Dendritic cell treated with granulocyte-macrophage colony-stimulating factor and Interleukin-4, amounts not matched to agents 40 ng/mL and 50 ng/mL, for 4 days (primary cell): ENCODE results near the gene KLHL36.

ENCODE experiments used
- H3K27ac Mint-ChIP-seq: one replicate; pipeline ENCODE4 v1.8.0; 2022; ENCODE audit warnings: mild to moderate bottlenecking, mixed read lengths
- H3K27me3 Mint-ChIP-seq: one replicate; pipeline ENCODE4 v1.8.0; 2022; ENCODE audit warnings: mild to moderate bottlenecking, mixed read lengths
- H3K36me3 Mint-ChIP-seq: one replicate; pipeline ENCODE4 v1.8.0; 2022; ENCODE audit warnings: low read depth, mixed read lengths
- H3K4me1 Mint-ChIP-seq: one replicate; pipeline ENCODE4 v1.8.0; 2022; ENCODE audit warnings: low read depth, mixed read lengths
- H3K4me3 Mint-ChIP-seq: one replicate; pipeline ENCODE4 v1.8.0; 2022; ENCODE audit warnings: mild to moderate bottlenecking, moderate library complexity, mixed read lengths
- H3K9me3 Mint-ChIP-seq: one replicate; pipeline ENCODE4 v1.8.0; 2022; ENCODE audit warnings: mixed read lengths
- intact Hi-C: fragments of 100-400 bp; cut with micrococcal nuclease; formaldehyde crosslinking; loops from one replicate; pipeline ENCODE4 v1.15.0; 2022

The KLHL36 gene

GRCh38 chr16:84661418-84662060 is 13.2 kb downstream of the KLHL36 start:
- Mint-ChIP-seq H3K27ac (no peak overlapping the region), H3K36me3 (peaks cover 97% of the 10 kb centered on the region), H3K4me3 (no peak overlapping the region), H3K27me3 (no peaks in the 10 kb centered on the region), H3K9me3 (no peaks in the 10 kb centered on the region), H3K4me1 (peaks cover 21% of the 10 kb centered on the region)
- intact Hi-C loops: no loop called here

GRCh38 chr16:84662471-84662870 is 14.2 kb downstream of the KLHL36 start:
- H3K4me3 Mint-ChIP-seq: no peak overlapping the region
- no peak overlapping the region for H3K27ac Mint-ChIP-seq
- H3K9me3 Mint-ChIP-seq: no peaks in the 10 kb centered on the region
- peaks cover 97% of the 10 kb centered on the region for H3K36me3 Mint-ChIP-seq
- intact Hi-C loops: no loop called here
- peaks cover 21% of the 10 kb centered on the region for H3K4me1 Mint-ChIP-seq
- no peaks in the 10 kb centered on the region for H3K27me3 Mint-ChIP-seq

GRCh38 chr16:84663433-84664101 is 15.3 kb downstream of the KLHL36 start:
- Mint-ChIP-seq H3K36me3 (peaks cover 97% of the 10 kb centered on the region), H3K27ac (no peak overlapping the region), H3K4me1 (peaks cover 21% of the 10 kb centered on the region), H3K4me3 (no peak overlapping the region), H3K9me3 (no peaks in the 10 kb centered on the region), H3K27me3 (no peaks in the 10 kb centered on the region)
- intact Hi-C loops: no loop called here

GRCh38 chr16:84665359-84665758 is 17.0 kb downstream of the KLHL36 start:
- no peak overlapping the region for H3K27ac Mint-ChIP-seq
- H3K27me3 Mint-ChIP-seq: no peaks in the 10 kb centered on the region
- H3K36me3 Mint-ChIP-seq: peaks cover 84% of the 10 kb centered on the region
- H3K4me1 Mint-ChIP-seq: peaks cover 14% of the 10 kb centered on the region
- no peaks in the 10 kb centered on the region for H3K9me3 Mint-ChIP-seq
- intact Hi-C loops: no loop called here
- H3K4me3 Mint-ChIP-seq: no peak overlapping the region

GRCh38 chr16:84665843-84666242 is 17.5 kb downstream of the KLHL36 start:
- Mint-ChIP-seq H3K9me3 (no peaks in the 10 kb centered on the region), H3K27me3 (no peaks in the 10 kb centered on the region), H3K27ac (no peak overlapping the region), H3K4me3 (no peak overlapping the region), H3K36me3 (peaks cover 79% of the 10 kb centered on the region), H3K4me1 (peaks cover 10% of the 10 kb centered on the region)
- intact Hi-C loops: no loop called here

- Mint-ChIP-seq H3K4me1 (peaks cover 5% of the 10 kb centered on the region), H3K27ac (no peak overlapping the region), H3K36me3 (peaks cover 60% of the 10 kb centered on the region), H3K9me3 (no peaks in the 10 kb centered on the region), H3K4me3 (no peak overlapping the region), H3K27me3 (no peaks in the 10 kb centered on the region)
- intact Hi-C loops: no loop called here
Observed at GRCh38 chr16:84667600-84668309, 19.4 kb downstream of the KLHL36 start.

GRCh38 chr16:84670063-84670462 is 21.8 kb downstream of the KLHL36 start:
- H3K27ac Mint-ChIP-seq: no peak overlapping the region
- H3K4me1 Mint-ChIP-seq: peaks cover 10% of the 10 kb centered on the region
- H3K27me3 Mint-ChIP-seq: no peaks in the 10 kb centered on the region
- intact Hi-C loops: no loop called here
- H3K9me3 Mint-ChIP-seq: no peaks in the 10 kb centered on the region
- peaks cover 37% of the 10 kb centered on the region for H3K36me3 Mint-ChIP-seq
- no peak overlapping the region for H3K4me3 Mint-ChIP-seq

- H3K4me1 Mint-ChIP-seq: peaks cover 10% of the 10 kb centered on the region
- intact Hi-C loops: loop anchor here (1.0 kb wide), 1 partner anchor 54 kb away; no protein-coding TSS in a partner anchor
- H3K27ac Mint-ChIP-seq: no peak overlapping the region
- peaks cover 15% of the 10 kb centered on the region for H3K36me3 Mint-ChIP-seq
- H3K9me3 Mint-ChIP-seq: no peaks in the 10 kb centered on the region
- H3K4me3 Mint-ChIP-seq: no peak overlapping the region
- H3K27me3 Mint-ChIP-seq: peaks cover 4% of the 10 kb centered on the region
Observed at GRCh38 chr16:84672276-84673202, 24.2 kb downstream of the KLHL36 start.

GRCh38 chr16:84673203-84673535 is 24.9 kb downstream of the KLHL36 start:
- no peaks in the 10 kb centered on the region for H3K9me3 Mint-ChIP-seq
- H3K27me3 Mint-ChIP-seq: peaks cover 7% of the 10 kb centered on the region
- no peak overlapping the region for H3K27ac Mint-ChIP-seq
- intact Hi-C loops: no loop called here
- H3K36me3 Mint-ChIP-seq: peaks cover 9% of the 10 kb centered on the region
- peaks cover 10% of the 10 kb centered on the region for H3K4me1 Mint-ChIP-seq
- H3K4me3 Mint-ChIP-seq: no peak overlapping the region

GRCh38 chr16:84673561-84673960 is 25.2 kb downstream of the KLHL36 start:
- peaks cover 7% of the 10 kb centered on the region for H3K27me3 Mint-ChIP-seq
- peaks cover 5% of the 10 kb centered on the region for H3K36me3 Mint-ChIP-seq
- no peak overlapping the region for H3K27ac Mint-ChIP-seq
- H3K4me3 Mint-ChIP-seq: no peak overlapping the region
- H3K4me1 Mint-ChIP-seq: peaks cover 10% of the 10 kb centered on the region
- intact Hi-C loops: no loop called here
- H3K9me3 Mint-ChIP-seq: no peaks in the 10 kb centered on the region

GRCh38 chr16:84675423-84675822 is 27.1 kb downstream of the KLHL36 start:
- Mint-ChIP-seq H3K4me1 (peaks cover 14% of the 10 kb centered on the region), H3K36me3 (no peaks in the 10 kb centered on the region), H3K4me3 (no peak overlapping the region), H3K27me3 (peaks cover 7% of the 10 kb centered on the region), H3K9me3 (no peaks in the 10 kb centered on the region), H3K27ac (no peak overlapping the region)
- intact Hi-C loops: no loop called here

GRCh38 chr16:84675884-84676283 is 27.6 kb downstream of the KLHL36 start:
- peaks cover 9% of the 10 kb centered on the region for H3K27me3 Mint-ChIP-seq
- peaks cover 18% of the 10 kb centered on the region for H3K4me1 Mint-ChIP-seq
- H3K36me3 Mint-ChIP-seq: no peaks in the 10 kb centered on the region
- intact Hi-C loops: no loop called here
- H3K4me3 Mint-ChIP-seq: no peak overlapping the region
- H3K9me3 Mint-ChIP-seq: no peaks in the 10 kb centered on the region
- H3K27ac Mint-ChIP-seq: no peak overlapping the region

GRCh38 chr16:84677017-84677803 is 28.9 kb downstream of the KLHL36 start:
- Mint-ChIP-seq H3K4me1 (peaks cover 18% of the 10 kb centered on the region), H3K27me3 (peaks cover 9% of the 10 kb centered on the region), H3K27ac (no peak overlapping the region), H3K36me3 (no peaks in the 10 kb centered on the region), H3K9me3 (no peaks in the 10 kb centered on the region), H3K4me3 (no peak overlapping the region)
- intact Hi-C loops: no loop called here
